SU-DHL-6 (cell line): ENCODE results near the gene BRMS1L.

Experiments used
- CTCF ChIP-seq: fragments of 200-600 bp; sonication (generic); IDR thresholded peaks from one replicate; pipeline ENCODE4 v1.5.1; 2017; ENCODE audit warnings: antibody characterized with exemption, mild to moderate bottlenecking, low read length, moderate library complexity; ENCODE audit not compliant: insufficient read depth, poor library complexity, severe bottlenecking
- EZH2phosphoT487 ChIP-seq: fragments of 200-600 bp; sonication (generic), shearing (Covaris generic); conservative IDR thresholded peaks from 2 replicates; pipeline ENCODE4 v1.6.1; 2018; ENCODE audit warnings: mild to moderate bottlenecking, antibody characterized with exemption, low read length, moderate library complexity, mixed read lengths

GRCh38 chr14:35854696-35855270, 28.6 kb downstream of the BRMS1L start:
- TF ChIP-seq CTCF: no peak
- no peak for TF ChIP-seq EZH2phosphoT487
